Pancreas (tissue), 10 donors: ENCODE measurements around the gene ATG9A. TPM values are rescaled to one million over a fixed set of nuclear protein-coding genes. Genes with fewer than 3 reads are reported as not detected.
A peak's percentile ranks its signal among the peaks of the same experiment; 100 is the strongest.

Source experiments
- ATAC-seq, 4 donors: fragments of 200-7000 bp; cut with Tn5 transposase; one replicate each; pipeline versions ENCODE4 v1.8.0 to v1.9.1; 2020; ENCODE audit warnings: mild to moderate bottlenecking in 4 of 4, moderate library complexity in 4 of 4
- DNase-seq, 6 donors: peaks; one replicate each; pipeline ENCODE4 v3.0.0-alpha.2; 2020
- FAIRE-seq: peaks from 2 replicates; lab custom pipeline; 2012; peaks lifted over from hg19 to GRCh38; lab: Jason Lieb, UNC
- H3K27ac ChIP-seq, 4 donors: fragments of 200-600 bp; sonication (generic); 1 replicate in 3 of 4; 2 replicates in 1 of 4; pipeline versions ENCODE4 v1.5.0 to v1.8.0; 2020
- H3K27me3 ChIP-seq, 4 donors: fragments of 200-600 bp; one replicate each; pipeline ENCODE4 v1.8.0; 2021
- H3K36me3 ChIP-seq, 3 donors: fragments of 200-600 bp; sonication (generic) in 1 of 3; one replicate each; pipeline versions ENCODE4 v1.5.0 to v1.8.0; 2020 to 2021
- H3K4me1 ChIP-seq, 3 donors: fragments of 200-600 bp; one replicate each; pipeline ENCODE4 v1.8.0; 2021
- H3K4me3 ChIP-seq, 4 donors: fragments of 200-600 bp; sonication (generic) in 2 of 4; one replicate each; pipeline versions ENCODE4 v1.5.0 to v1.8.0; 2020 to 2021
- H3K9me3 ChIP-seq, 4 donors: fragments of 200-600 bp; one replicate each; pipeline ENCODE4 v1.8.0; 2021
- CTCF ChIP-seq, 4 donors: fragments of 200-600 bp; sonication (generic) in 3 of 4; IDR thresholded peaks; one replicate each; pipeline versions ENCODE4 v1.5.0 to v1.8.0; 2021; ENCODE audit warnings: antibody characterized with exemption in 4 of 4
- WGBS, 2 donors: extraction: QIAGEN DNeasy Blood & Tissue Kit; methylation state at CpG; one replicate each; pipeline ENCODE4 v1.1.7; 2013; 5-methylcytosine and 5-hydroxymethylcytosine counted together
- intact Hi-C, 3 donors: fragments of 100-400 bp; cut with DNase I; formaldehyde crosslinking; loops; one replicate each; pipeline versions ENCODE4 v1.11.1 to v1.14.2; 2022
- polyA plus RNA-seq, 2 donors: library from polyadenylated mRNA; stranded (reverse); fragments of 200-250 nt; gene quantifications; one replicate each; pipeline ENCODE4 v1.2.3, GENCODE V29; 2013
- total RNA-seq, 6 donors: library from RNA; stranded (reverse); fragmentation: NEBNext Ultra II Directional in 4 of 6; extraction: Animal tissue kit (Norgen Biotek cat#: 25700) in 4 of 6; gene quantifications; one replicate each; pipeline versions ENCODE4 v1.2.1 to v1.2.4, GENCODE V29; 2021 to 2023
- donor health status: healthy with polysubstance abuse.
- donor health status: DM: no; HTN: no; CAD: no; lungs with moderate emphysema.
- donor health status: DM: no; HTN: no; CAD: no.
- donor health status: control.
- donor health status: control.
- donor health status: Bipolar disorder and iron deficiency.
- donor health status: DM: yes; HTN: yes; CAD: no.
- donor health status: DM: no; HTN: no; CAD: no.
- donor health status: DM: no; HTN: no; CAD: no.
- donor health status: DM: yes; HTN: yes; CAD: no.

ATG9A gene
- total and polyA plus RNA-seq, 8 donors, result 12.1 to 25.5 (median 18.5) TPM

DNA sequence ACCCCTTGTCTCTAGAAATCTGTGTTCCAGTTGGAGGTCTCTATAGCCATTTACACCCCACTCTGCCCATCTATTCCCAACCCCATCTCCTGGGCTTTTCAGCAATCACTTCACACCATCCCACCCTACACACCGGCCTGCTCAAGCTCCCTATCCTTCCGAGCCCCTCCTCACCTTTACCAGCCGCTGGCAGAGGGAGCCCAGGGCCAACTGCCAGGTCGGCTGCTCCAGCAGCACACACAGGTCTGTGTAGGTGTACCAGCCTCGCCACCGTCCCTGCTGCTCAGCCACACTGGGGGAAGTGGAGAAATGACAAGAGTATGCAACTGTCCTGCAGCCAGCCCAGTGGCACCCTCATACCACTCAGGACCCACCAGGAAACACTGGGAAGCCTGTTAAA lies 56.3 kb downstream of the ATG9A start:
- H3K36me3 ChIP-seq, result peaks cover 0 to 28% (median 0%) of the 10 kb centered on the region in 3 donors
- H3K9me3 ChIP-seq, result no peaks in the 10 kb centered on the region
- no peak overlapping the region for H3K4me3 ChIP-seq
- no peak for DNase-seq
- no peak for ATAC-seq
- no peak overlapping the region for H3K27ac ChIP-seq
- no peak for FAIRE-seq
- TF ChIP-seq CTCF (IDR thresholded peaks at IDR 0.05), result no peak
- no peaks in the 10 kb centered on the region for H3K27me3 ChIP-seq
- H3K4me1 ChIP-seq, result peaks cover 5 to 9% (median 7%) of the 10 kb centered on the region in 3 donors
- intact Hi-C loops, result loop anchor here in 2 of 3 donors (5.0 kb wide), 2 partner anchors 119 to 124 kb away; no protein-coding TSS in a partner anchor
- WGBS, 2 donors, result 85 to 89% methylated on average over 6 of the region's 6 CpGs

- Histone ChIP-seq H3K27ac (no peak overlapping the region), H3K4me1 (peaks cover 5 to 9% (median 7%) of the 10 kb centered on the region in 3 donors)
- intact Hi-C loops, result loop anchor here in 2 of 3 donors (5.0 kb wide), 2 partner anchors 120 to 125 kb away; no protein-coding TSS in a partner anchor
Observed at GRCh38 chr2:219172231-219173154, 56.9 kb downstream of the ATG9A start.

DNA sequence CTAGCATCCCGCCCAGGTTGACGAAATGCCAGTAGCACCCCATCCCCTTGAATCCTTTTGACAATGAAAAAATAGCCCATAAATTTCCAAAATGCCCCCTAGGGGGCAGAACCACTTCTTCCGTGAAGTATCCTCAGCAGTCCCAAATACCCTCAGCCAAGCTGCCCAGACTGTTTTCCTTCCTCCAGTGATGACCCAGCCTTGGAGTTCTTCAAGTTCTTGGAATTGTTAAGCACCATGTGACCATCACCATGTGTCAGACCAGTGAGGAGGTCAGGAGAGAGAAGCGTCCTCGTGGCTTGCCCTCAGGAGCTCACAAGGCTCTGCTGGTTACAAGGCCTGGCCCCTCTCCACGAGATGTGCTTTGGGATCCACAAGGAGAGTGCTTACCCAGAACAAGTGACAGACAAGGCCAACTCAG lies 58.2 kb downstream of the ATG9A start:
- ATAC-seq (peak; percentile 53 to 78 (median 71)), DNase-seq (peak in 1 of 6 donors; percentile 52), FAIRE-seq (no peak)
- Histone ChIP-seq H3K4me1 (peaks cover 5 to 9% (median 7%) of the 10 kb centered on the region in 3 donors), H3K27ac (no peak overlapping the region), H3K36me3 (peaks cover 0 to 28% (median 0%) of the 10 kb centered on the region in 3 donors), H3K9me3 (no peaks in the 10 kb centered on the region), H3K27me3 (no peaks in the 10 kb centered on the region), H3K4me3 (no peak overlapping the region)
- intact Hi-C loops, result loop anchor here in 2 of 3 donors (5.0 kb wide), 2 partner anchors 121 to 126 kb away; no protein-coding TSS in a partner anchor
- TF ChIP-seq CTCF (IDR thresholded peaks at IDR 0.05), result peak; percentile 52 to 64 (median 61)
- 38 to 42% methylated on average over 6 of the region's 6 CpGs for WGBS, 2 donors

More at GRCh38 chr2:219172231-219173154, 56.9 kb downstream of the ATG9A start:
- no peak for TF ChIP-seq CTCF (IDR thresholded peaks at IDR 0.05)
- H3K4me3 ChIP-seq, result no peak overlapping the region
- ATAC-seq (no peak), DNase-seq (no peak), FAIRE-seq (no peak)
- H3K9me3 ChIP-seq, result no peaks in the 10 kb centered on the region
- H3K36me3 ChIP-seq, result peaks cover 0 to 28% (median 0%) of the 10 kb centered on the region in 3 donors
- 84% methylated on average over 16 of the region's 16 CpGs for WGBS, 2 donors
- H3K27me3 ChIP-seq, result no peaks in the 10 kb centered on the region

- no peak for FAIRE-seq
- intact Hi-C loops, result loop anchor here (5.0 to 10.0 kb wide), 3 partner anchors 122 to 135 kb away; partner anchors contain the start of gene PTPRN (in 1 of the 3)
- H3K27ac ChIP-seq, result no peak within 1 kb of the TSS
- no peak for DNase-seq
- no peaks in the 10 kb centered on the region for H3K27me3 ChIP-seq
- H3K9me3 ChIP-seq, result no peaks in the 10 kb centered on the region
- peaks cover 0 to 2% (median 0%) of the 10 kb centered on the region in 3 donors for H3K4me1 ChIP-seq
- 79 to 85% methylated on average over 10 of the region's 10 CpGs for WGBS, 2 donors
- no peak for TF ChIP-seq CTCF (IDR thresholded peaks at IDR 0.05)
- no peak for ATAC-seq
- peaks cover 0 to 28% (median 0%) of the 10 kb centered on the region in 3 donors for H3K36me3 ChIP-seq
- no peak within 1 kb of the TSS for H3K4me3 ChIP-seq
Observed at GRCh38 chr2:219169930-219170654, 59.3 kb downstream of the ATG9A start, which contains the start of gene SLC23A3. SLC23A3 (minus strand) TSS chr2:219170029; CDS start chr2:219169984, 45 bp downstream.

Other genes with a start within 250 kb of the ATG9A start
- gene FEV, start 244.5 kb downstream of the ATG9A start, total RNA-seq, result 1 to 10 TPM in 2 of 6 donors, under 1 TPM in 4; 0.35 to 3.1 (median 0.72) TPM
- gene FEV, start 244.5 kb downstream of the ATG9A start, polyA plus RNA-seq, result 10 to 100 TPM in 1 of 2 donors, 1 to 10 TPM in 1; 3.9 to 32.6 TPM
- gene CRYBA2, start 236.2 kb downstream of the ATG9A start, total RNA-seq, result 10 to 100 TPM in 2 of 6 donors, 1 to 10 TPM in 4; 3.7 to 29.6 (median 7.4) TPM
- 100 to 1,000 TPM in 1 of 2 donors, 10 to 100 TPM in 1; 66.3 to 314 TPM for gene CRYBA2, start 236.2 kb downstream of the ATG9A start, polyA plus RNA-seq
- gene CFAP65, start 188.1 kb downstream of the ATG9A start, total RNA-seq, result under 1 TPM; 0.06 to 0.22 (median 0.12) TPM
- gene CFAP65, start 188.1 kb downstream of the ATG9A start, polyA plus RNA-seq, result under 1 TPM; 0.19 to 0.38 TPM
- under 1 TPM in 2 of 6 donors, not detected in 4; 0.09 to 0.19 TPM for gene IHH, start 168.7 kb downstream of the ATG9A start, total RNA-seq
- gene IHH, start 168.7 kb downstream of the ATG9A start, polyA plus RNA-seq, result under 1 TPM in 1 of 2 donors, not detected in 1; 0.09 TPM
- 1 to 10 TPM; 3.9 to 8.7 (median 7.4) TPM for gene NHEJ1, start 68.8 kb downstream of the ATG9A start, total RNA-seq
- 1 to 10 TPM; 4.1 to 4.2 TPM for gene NHEJ1, start 68.8 kb downstream of the ATG9A start, polyA plus RNA-seq
- 1 to 10 TPM in 1 of 6 donors, under 1 TPM in 5; 0.16 to 2.4 (median 0.68) TPM for gene SLC23A3, start 59.6 kb downstream of the ATG9A start, total RNA-seq
- gene SLC23A3, start 59.6 kb downstream of the ATG9A start, polyA plus RNA-seq, result 1 to 10 TPM; 1.8 to 3.0 TPM
- gene CNPPD1, start 52.7 kb downstream of the ATG9A start, total RNA-seq, result 10 to 100 TPM; 20.1 to 32.9 (median 26.1) TPM
- 10 to 100 TPM; 23.6 to 28.0 TPM for gene CNPPD1, start 52.7 kb downstream of the ATG9A start, polyA plus RNA-seq
- gene RETREG2, start 51.4 kb downstream of the ATG9A start, total RNA-seq, result 10 to 100 TPM; 38.7 to 59.4 (median 46.2) TPM
- gene RETREG2, start 51.4 kb downstream of the ATG9A start, polyA plus RNA-seq, result 10 to 100 TPM; 31.6 to 59.0 TPM
- gene ZFAND2B, start 22.9 kb downstream of the ATG9A start, total RNA-seq, result 10 to 100 TPM; 18.9 to 28.2 (median 23.6) TPM
- gene ZFAND2B, start 22.9 kb downstream of the ATG9A start, polyA plus RNA-seq, result 10 to 100 TPM; 39.0 to 66.9 TPM
- gene ABCB6, start 10.7 kb downstream of the ATG9A start, total RNA-seq, result 1 to 10 TPM; 3.8 to 8.9 (median 6.3) TPM
- gene ABCB6, start 10.7 kb downstream of the ATG9A start, polyA plus RNA-seq, result 10 to 100 TPM; 26.4 to 36.7 TPM
- gene ANKZF1, start 170 bp upstream of the ATG9A start, total RNA-seq, result 10 to 100 TPM; 17.7 to 36.5 (median 28.7) TPM
- gene ANKZF1, start 170 bp upstream of the ATG9A start, polyA plus RNA-seq, result 10 to 100 TPM; 66.0 to 85.0 TPM
- gene GLB1L, start 15.8 kb upstream of the ATG9A start, total RNA-seq, result 1 to 10 TPM; 1.8 to 4.1 (median 2.3) TPM
- gene GLB1L, start 15.8 kb upstream of the ATG9A start, polyA plus RNA-seq, result 1 to 10 TPM; 4.3 to 6.9 TPM
- gene STK16, start 15.8 kb upstream of the ATG9A start, total RNA-seq, result 10 to 100 TPM; 14.7 to 18.5 (median 16.8) TPM
- gene STK16, start 15.8 kb upstream of the ATG9A start, polyA plus RNA-seq, result 10 to 100 TPM; 17.1 to 28.4 TPM
- not detected for gene TUBA4B, start 23.6 kb upstream of the ATG9A start, total RNA-seq
- not detected for gene TUBA4B, start 23.6 kb upstream of the ATG9A start, polyA plus RNA-seq
- gene TUBA4A, start 24.3 kb upstream of the ATG9A start, total RNA-seq, result 10 to 100 TPM; 12.2 to 19.5 (median 13.3) TPM
- 10 to 100 TPM; 15.6 to 51.5 TPM for gene TUBA4A, start 24.3 kb upstream of the ATG9A start, polyA plus RNA-seq
- 10 to 100 TPM; 44.5 to 66.7 (median 60.8) TPM for gene DNAJB2, start 49.7 kb upstream of the ATG9A start, total RNA-seq
- gene DNAJB2, start 49.7 kb upstream of the ATG9A start, polyA plus RNA-seq, result 10 to 100 TPM; 82.3 to 96.3 TPM
- 10 to 100 TPM in 4 of 6 donors, 1 to 10 TPM in 2; 6.3 to 81.7 (median 23.7) TPM for gene PTPRN, start 79.8 kb upstream of the ATG9A start, total RNA-seq
- 100 to 1,000 TPM in 1 of 2 donors, 10 to 100 TPM in 1; 58.3 to 220 TPM for gene PTPRN, start 79.8 kb upstream of the ATG9A start, polyA plus RNA-seq
- gene RESP18, start 103.1 kb upstream of the ATG9A start, total RNA-seq, result not detected
- gene RESP18, start 103.1 kb upstream of the ATG9A start, polyA plus RNA-seq, result under 1 TPM in 1 of 2 donors, not detected in 1; 0.16 TPM
- 10 to 100 TPM; 21.0 to 32.8 (median 25.1) TPM for gene DNPEP, start 158.3 kb upstream of the ATG9A start, total RNA-seq
- 10 to 100 TPM; 54.6 to 89.4 TPM for gene DNPEP, start 158.3 kb upstream of the ATG9A start, polyA plus RNA-seq
- 1 to 10 TPM in 5 of 6 donors, under 1 TPM in 1; 0.75 to 6.1 (median 1.9) TPM for gene DES, start 188.7 kb upstream of the ATG9A start, total RNA-seq
- 100 to 1,000 TPM in 1 of 2 donors, 10 to 100 TPM in 1; 12.6 to 101 TPM for gene DES, start 188.7 kb upstream of the ATG9A start, polyA plus RNA-seq
- gene SPEG, start 205.2 kb upstream of the ATG9A start, total RNA-seq, result 1 to 10 TPM; 2.6 to 4.9 (median 3.6) TPM
- gene SPEG, start 205.2 kb upstream of the ATG9A start, polyA plus RNA-seq, result 10 to 100 TPM; 21.9 to 33.3 TPM